ENCODE measurements around the gene GPR137. TPM values are rescaled to one million over a fixed set of nuclear protein-coding genes. Genes with fewer than 3 reads are reported as not detected.

The GPR137 gene
- total and polyA plus RNA-seq, 9 of the 15 experiments (the other 6 are each of a cell fraction or from before 2014, with no cell fraction given): 0.32 to 26.7 (median 10.7) TPM

- no peak for TF ChIP-seq CUX1 (CRISPR knock-in tag; IDR thresholded peaks at IDR 0.05)
- no peak for TF ChIP-seq GTF2F1 (IDR thresholded peaks at IDR 0.05; ENCODE audit: low read depth, low read length)
- TF ChIP-seq WHSC1 (IDR thresholded peaks at IDR 0.05; ENCODE audit: low read length): no peak
- TF ChIP-seq RFX7 (CRISPR knock-in tag; IDR thresholded peaks at IDR 0.05): no peak
- no peak for TF ChIP-seq BHLHE40 (IDR thresholded peaks at IDR 0.05; ENCODE audit: low read length)
- no peak for TF ChIP-seq MYBL2 (IDR thresholded peaks at IDR 0.05; ENCODE audit: low read depth)
- no peak for TF ChIP-seq MYBL2 (CRISPR knock-in tag; IDR thresholded peaks at IDR 0.05; ENCODE audit: borderline replicate concordance)
- TF ChIP-seq COPS2 (conservative IDR thresholded peaks at IDR 0.05): no peak
- no peak for TF ChIP-seq CC2D1A (IDR thresholded peaks at IDR 0.05)
- TF ChIP-seq ZBTB12 (CRISPR knock-in tag; IDR thresholded peaks at IDR 0.05): no peak
- peak; percentile 83 for TF ChIP-seq RBFOX2 (IDR thresholded peaks at IDR 0.05; ENCODE audit: low read depth, low read length)
- TF ChIP-seq TBP (optimal IDR thresholded peaks at IDR 0.05; ENCODE audit: low read depth, low read length): no peak
- no peak for TF ChIP-seq HNRNPH1 (optimal IDR thresholded peaks at IDR 0.05; ENCODE audit: low read depth, low read length)
- TF ChIP-seq ATF7 (IDR thresholded peaks at IDR 0.05): peak; percentile 53
- no peak for TF ChIP-seq SAFB (IDR thresholded peaks at IDR 0.05; ENCODE audit: borderline replicate concordance, low read depth, low read length)
- TF ChIP-seq ZNF512 (tag; IDR thresholded peaks at IDR 0.05): no peak
- peak; percentile 41 for TF ChIP-seq CTCFL (IDR thresholded peaks at IDR 0.05; ENCODE audit: borderline replicate concordance, insufficient read depth, low read depth, low read length, poor library complexity, severe bottlenecking)
Observed at GRCh38 chr11:64305691-64306562, 20.3 kb downstream of the GPR137 start (continued).
